Endothelial cell of umbilical vein (primary cell): ENCODE data around the gene GREB1. TPM values are rescaled to one million over a fixed set of nuclear protein-coding genes. Genes with fewer than 3 reads are reported as not detected.

Experiments
- BruUV-seq: library from RNA; stranded (reverse); fragments of 400-500 nt; replicated peaks from 2 replicates; lab custom pipeline; 2021; lab: Mats Ljungman, UMichigan
- CTCF ChIA-PET: fragments of 300-600, 350-600 bp; sonication (Branson Sonifier 250); formaldehyde crosslinking; loops from one replicate; lab custom pipeline; 2021; ENCODE audit warnings: antibody characterized with exemption, inconsistent platforms; lab: Charles Lee
- POLR2A ChIA-PET: fragments of 300-600, 350-600 bp; sonication (Branson Sonifier 250); formaldehyde crosslinking; loops from one replicate; lab custom pipeline; 2021; ENCODE audit warnings: antibody characterized with exemption, inconsistent platforms; lab: Charles Lee
- DNase-seq: peaks from one replicate; pipeline ENCODE4 v3.0.0-alpha.2; 2011; ENCODE audit warnings: low read depth, low spot score
- FAIRE-seq: peaks from 2 replicates; lab custom pipeline; 2011; peaks lifted over from hg19 to GRCh38; lab: Jason Lieb, UNC
- H2AFZ ChIP-seq: 2 replicates; pipeline ENCODE4 v1.6.0; 2012; ENCODE audit warnings: low read depth, low read length, control low read depth, inconsistent platforms
- H3K27ac ChIP-seq: 2 replicates; pipeline ENCODE4 v1.5.1; 2011; ENCODE audit warnings: low read depth, mild to moderate bottlenecking, control low read depth, low read length, moderate library complexity; ENCODE audit not compliant: insufficient read depth
- H3K27me3 ChIP-seq, 2 experiments: 2 replicates each; pipeline versions ENCODE4 v1.6.0 to v1.6.1; 2011; ENCODE audit warnings: low read length in 2 of 2, mixed read lengths in 1 of 2; ENCODE audit not compliant: control insufficient read depth in 2 of 2, insufficient read depth in 2 of 2
- H3K36me3 ChIP-seq, 2 experiments: 2 replicates in 1 of 2; 3 replicates in 1 of 2; pipeline ENCODE4 v1.5.1; 2011; ENCODE audit warnings: low read length in 2 of 2, mild to moderate bottlenecking in 1 of 2, moderate library complexity in 1 of 2; ENCODE audit not compliant: control insufficient read depth in 2 of 2, insufficient read depth in 2 of 2; ENCODE audit errors: extremely low read depth in 1 of 2
- H3K4me1 ChIP-seq: 3 replicates; pipeline ENCODE4 v1.5.1; 2011; ENCODE audit warnings: mild to moderate bottlenecking, low read length; ENCODE audit not compliant: control insufficient read depth, insufficient read depth; ENCODE audit errors: extremely low read depth
- H3K4me2 ChIP-seq: 2 replicates; pipeline ENCODE4 v1.6.1; 2011; ENCODE audit warnings: low read length, control low read depth, mixed read lengths; ENCODE audit not compliant: insufficient read depth
- H3K4me3 ChIP-seq, 3 experiments: fragments of 200-600 bp in 1 of 3; sonication (generic), shearing (Covaris generic) in 1 of 3; replicated peaks in 1 of 3; 2 replicates each; pipeline ENCODE4 v1.5.1; 2011 to 2016; ENCODE audit warnings: control low read depth in 3 of 3, low read length in 3 of 3, mild to moderate bottlenecking in 2 of 3, inconsistent platforms in 1 of 3, low read depth in 1 of 3, moderate library complexity in 1 of 3; ENCODE audit not compliant: insufficient read depth in 1 of 3
- H3K79me2 ChIP-seq: 2 replicates; pipeline ENCODE4 v1.6.0; 2012; ENCODE audit warnings: low read length, inconsistent platforms; ENCODE audit not compliant: control insufficient read depth, insufficient read depth
- H3K9ac ChIP-seq: replicated peaks from 2 replicates; pipeline ENCODE3; 2011; ENCODE audit warnings: low read length, control low read depth; ENCODE audit not compliant: insufficient read depth; ENCODE audit errors: extremely low read depth
- H3K9me1 ChIP-seq: replicated peaks from 3 replicates; pipeline ENCODE4 v1.6.0; 2011; ENCODE audit warnings: mild to moderate bottlenecking, low read length; ENCODE audit not compliant: control insufficient read depth, insufficient read depth; ENCODE audit errors: extremely low read depth
- H3K9me3 ChIP-seq: replicated peaks from 2 replicates; pipeline ENCODE4 v1.5.1; 2012; ENCODE audit warnings: low read length, inconsistent platforms; ENCODE audit not compliant: control insufficient read depth, insufficient read depth
- H4K20me1 ChIP-seq: replicated peaks from 2 replicates; pipeline ENCODE3; 2011; ENCODE audit warnings: mild to moderate bottlenecking, low read length; ENCODE audit not compliant: control insufficient read depth, insufficient read depth; ENCODE audit errors: extremely low read depth
- GATA2 ChIP-seq: IDR thresholded peaks from 2 replicates; pipeline ENCODE4 v1.7.0; 2011; ENCODE audit warnings: low read depth, mild to moderate bottlenecking, moderate library complexity, mixed read lengths, low read length; ENCODE audit not compliant: insufficient read length, insufficient read depth
- MYC ChIP-seq: IDR thresholded peaks from one replicate; pipeline ENCODE4 v1.6.1; 2011; ENCODE audit warnings: mild to moderate bottlenecking, low read depth, low read length
- POLR2A ChIP-seq: IDR thresholded peaks from 2 replicates; pipeline ENCODE4 v1.6.1; 2012; ENCODE audit warnings: low read depth, mild to moderate bottlenecking, control low read depth, low read length
- POLR2AphosphoS5 ChIP-seq: IDR thresholded peaks from 2 replicates; pipeline ENCODE4 v1.6.1; 2012; ENCODE audit warnings: low read depth, mild to moderate bottlenecking, control low read depth, low read length, moderate library complexity; ENCODE audit not compliant: insufficient read depth
- dilution Hi-C: fragments of 300-500 bp; cut with MboI; formaldehyde crosslinking; loops from one replicate; pipeline ENCODE4 v1.15.0; 2019; ENCODE audit warnings: low sequenced_read_pairs; ENCODE audit not compliant: extremely low pct_ligation_motif_present
- intact Hi-C: fragments of 100-400 bp; cut with micrococcal nuclease; formaldehyde crosslinking; loops from one replicate; pipeline ENCODE4 v1.10.0; 2022
- polyA plus RNA-seq, 4 experiments: library from polyadenylated mRNA; depleted of rRNA in 3 of 4; stranded (reverse) in 3 of 4; unstranded in 1 of 4; fragments of >200 nt; gene quantifications; 2 replicates each; pipeline versions ENCODE4 v1.2.1 to v1.2.3, GENCODE V29; 2011 to 2012; ENCODE audit warnings: missing spikeins in 1 of 4
- total RNA-seq: library from RNA; stranded (reverse); gene quantifications from 2 replicates; pipeline ENCODE4 v1.2.3, GENCODE V29; 2021
- TF ChIP-seq, protein P1 (sequence below), 2 donors: IDR thresholded peaks; 1 replicate in 1 of 2; 2 replicates in 1 of 2; pipeline ENCODE4 v1.5.1; 2011; ENCODE audit warnings: low read length in 2 of 2, mild to moderate bottlenecking in 2 of 2, moderate library complexity in 2 of 2, control low read depth in 1 of 2, inconsistent platforms in 1 of 2, low read depth in 1 of 2; ENCODE audit not compliant: insufficient read depth in 1 of 2; ENCODE audit errors: extremely low read depth in 1 of 2
- TF ChIP-seq, protein P2 (sequence below): IDR thresholded peaks from 2 replicates; pipeline ENCODE4 v1.6.1; 2011; ENCODE audit not compliant: insufficient read depth, insufficient read length

GREB1 gene
- total and polyA plus RNA-seq, 2 donors (not counting 3 experiments of a cell fraction or from before 2014, with no cell fraction given) = 0.17 to 0.58 TPM

DNA sequence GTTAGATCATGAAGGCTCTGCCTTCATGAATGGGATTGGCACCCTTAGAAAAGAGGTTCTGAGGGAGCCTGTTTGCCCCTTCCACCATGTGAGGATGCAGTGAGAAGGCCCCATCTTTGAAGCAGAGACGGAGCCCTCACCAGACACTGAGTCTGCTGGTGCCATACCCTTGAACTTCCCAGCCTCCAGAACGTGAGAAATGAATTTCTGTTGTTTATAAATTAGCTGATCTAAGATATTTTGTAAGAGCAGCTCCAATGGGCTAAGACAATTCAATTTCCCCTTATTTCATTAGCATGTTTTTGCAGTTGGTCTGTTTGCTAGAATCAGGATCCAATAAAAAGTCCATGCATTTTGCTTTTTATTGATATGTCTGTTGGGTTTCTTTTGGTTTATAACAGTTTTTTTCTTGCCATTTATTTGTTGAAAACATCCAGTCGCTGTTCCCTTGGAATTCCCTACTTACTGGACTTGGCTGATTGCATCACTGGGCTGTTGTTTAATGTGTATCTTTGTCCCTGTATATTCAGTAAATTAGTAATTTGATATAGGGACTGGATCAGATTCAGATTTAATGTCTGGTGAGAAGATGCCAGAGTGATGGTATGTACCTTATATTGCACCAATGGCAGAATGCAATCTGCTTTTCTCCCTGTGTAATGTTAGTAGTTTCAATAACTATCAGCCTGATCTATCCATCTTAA is 24.0 kb upstream of the GREB1 start:
- no peaks in the 10 kb centered on the region for H3K36me3 ChIP-seq
- H3K79me2 ChIP-seq = no peaks in the 10 kb centered on the region
- no peaks in the 10 kb centered on the region for H3K9me1 ChIP-seq
- no peak for FAIRE-seq
- TF ChIP-seq, protein P1, sequence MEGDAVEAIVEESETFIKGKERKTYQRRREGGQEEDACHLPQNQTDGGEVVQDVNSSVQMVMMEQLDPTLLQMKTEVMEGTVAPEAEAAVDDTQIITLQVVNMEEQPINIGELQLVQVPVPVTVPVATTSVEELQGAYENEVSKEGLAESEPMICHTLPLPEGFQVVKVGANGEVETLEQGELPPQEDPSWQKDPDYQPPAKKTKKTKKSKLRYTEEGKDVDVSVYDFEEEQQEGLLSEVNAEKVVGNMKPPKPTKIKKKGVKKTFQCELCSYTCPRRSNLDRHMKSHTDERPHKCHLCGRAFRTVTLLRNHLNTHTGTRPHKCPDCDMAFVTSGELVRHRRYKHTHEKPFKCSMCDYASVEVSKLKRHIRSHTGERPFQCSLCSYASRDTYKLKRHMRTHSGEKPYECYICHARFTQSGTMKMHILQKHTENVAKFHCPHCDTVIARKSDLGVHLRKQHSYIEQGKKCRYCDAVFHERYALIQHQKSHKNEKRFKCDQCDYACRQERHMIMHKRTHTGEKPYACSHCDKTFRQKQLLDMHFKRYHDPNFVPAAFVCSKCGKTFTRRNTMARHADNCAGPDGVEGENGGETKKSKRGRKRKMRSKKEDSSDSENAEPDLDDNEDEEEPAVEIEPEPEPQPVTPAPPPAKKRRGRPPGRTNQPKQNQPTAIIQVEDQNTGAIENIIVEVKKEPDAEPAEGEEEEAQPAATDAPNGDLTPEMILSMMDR (IDR thresholded peaks at IDR 0.05; ENCODE audit: extremely low read depth in 1 of 2, insufficient read depth in 1 of 2, low read depth in 1 of 2, low read length in 2 of 2) = no peak
- TF ChIP-seq MYC = no peak
- TF ChIP-seq POLR2AphosphoS5 = no peak
- TF ChIP-seq, protein P2, sequence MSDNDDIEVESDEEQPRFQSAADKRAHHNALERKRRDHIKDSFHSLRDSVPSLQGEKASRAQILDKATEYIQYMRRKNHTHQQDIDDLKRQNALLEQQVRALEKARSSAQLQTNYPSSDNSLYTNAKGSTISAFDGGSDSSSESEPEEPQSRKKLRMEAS = no peak
- TF ChIP-seq GATA2 = no peak
- no peak for TF ChIP-seq POLR2A
- H3K4me1 ChIP-seq = no peaks in the 10 kb centered on the region
- no peaks in the 10 kb centered on the region for H4K20me1 ChIP-seq
- POLR2A ChIA-PET = no interaction called here
- intact Hi-C loops (no loop called here), dilution Hi-C loops (no loop called here)
- no peaks in the 10 kb centered on the region for H3K27me3 ChIP-seq
- H3K27ac ChIP-seq = no peak overlapping the region
- no peak overlapping the region for H3K9ac ChIP-seq
- no peak overlapping the region for H3K4me3 ChIP-seq
- no peak overlapping the region for H2AFZ ChIP-seq
- DNase-seq = no peak
- CTCF ChIA-PET = no interaction called here
- H3K9me3 ChIP-seq = no peaks in the 10 kb centered on the region
- no TSS peak for BruUV-seq
- no peak overlapping the region for H3K4me2 ChIP-seq
